A549 (cell line): ENCODE results near the gene SRC. TPM values are rescaled to one million over a fixed set of nuclear protein-coding genes. Genes with fewer than 3 reads are reported as not detected.

Experiments
- ATAC-seq, 2 experiments: fragments of 200-7000 bp in 1 of 2; fragments of >200 bp in 1 of 2; cut with Nextera tagmentation in 1 of 2; cut with Tn5 transposase in 1 of 2; 3 replicates each; pipeline versions ENCODE4 v1.8.0 to v1.9.1; 2018 to 2020; ENCODE audit warnings: mild to moderate bottlenecking in 1 of 2, moderate library complexity in 1 of 2
- CTCF ChIA-PET: fragments of 300-600 bp; sonication (Branson Sonifier 250); formaldehyde crosslinking; extraction: SDS; loops from one replicate; lab custom pipeline; 2021; ENCODE audit warnings: antibody characterized with exemption, inconsistent platforms; lab: Yijun Ruan, JAX
- POLR2A ChIA-PET: fragments of 350-600 bp; formaldehyde crosslinking; extraction: SDS; loops from one replicate; lab custom pipeline; 2021; ENCODE audit warnings: antibody characterized with exemption, inconsistent platforms; lab: Yijun Ruan, JAX
- DNase-seq, 2 experiments: peaks; one replicate each; pipeline versions ENCODE4 v3.0.0 to v3.0.0-alpha.2; 2011 to 2016; ENCODE audit warnings: low read depth in 1 of 2, low spot score in 1 of 2
- FAIRE-seq: peaks from 2 replicates; lab custom pipeline; 2011; peaks lifted over from hg19 to GRCh38; lab: Jason Lieb, UNC
- H3K27ac ChIP-seq, 2 experiments: fragments of >200 bp; sonication (Bioruptor Twin); formaldehyde crosslinking; 3 replicates each; pipeline ENCODE4 v1.5.1; 2016 to 2017
- H3K4me1 ChIP-seq: fragments of >200 bp; sonication (Bioruptor Twin); formaldehyde crosslinking; 3 replicates; pipeline ENCODE4 v1.6.1; 2016
- H3K4me2 ChIP-seq: fragments of >200 bp; sonication (Bioruptor Twin); formaldehyde crosslinking; 3 replicates; pipeline ENCODE4 v1.6.1; 2016
- H3K4me3 ChIP-seq: fragments of >200 bp; sonication (Bioruptor Twin); formaldehyde crosslinking; 3 replicates; pipeline ENCODE4 v1.5.1; 2016
- H3K9me3 ChIP-seq: fragments of >200 bp; sonication (Bioruptor Twin); formaldehyde crosslinking; 3 replicates; pipeline ENCODE4 v1.6.1; 2016
- CBX2 ChIP-seq: fragments of 200-600 bp; sonication (generic); IDR thresholded peaks from 2 replicates; pipeline ENCODE4 v1.6.1; 2016; ENCODE audit warnings: low read depth, mild to moderate bottlenecking, borderline replicate concordance
- EHF ChIP-seq: fragments of 250-450 bp; sonication (Bioruptor Pico); IDR thresholded peaks from 2 replicates; pipeline ENCODE4 v1.5.0; 2020; ENCODE audit warnings: mild to moderate bottlenecking
- HEYL ChIP-seq: fragments of 250-450 bp; sonication (Bioruptor Pico); IDR thresholded peaks from 2 replicates; pipeline ENCODE4 v1.8.0; 2021; ENCODE audit warnings: mild to moderate bottlenecking, moderate library complexity
- HOXB5 ChIP-seq: fragments of 250-450 bp; sonication (Bioruptor Pico); IDR thresholded peaks from 2 replicates; pipeline ENCODE4 v1.5.0; 2020; ENCODE audit warnings: mild to moderate bottlenecking, moderate library complexity
- JUNB ChIP-seq: fragments of >200 bp; sonication (Bioruptor Twin); formaldehyde crosslinking; IDR thresholded peaks from 2 replicates; pipeline ENCODE4 v1.6.1; 2016
- KDM1A ChIP-seq: fragments of 200-600 bp; sonication (generic); IDR thresholded peaks from 2 replicates; pipeline ENCODE4 v1.6.1; 2016; ENCODE audit warnings: low read depth, mild to moderate bottlenecking
- MAFK ChIP-seq: fragments of 450-650 bp; IDR thresholded peaks from 2 replicates; pipeline ENCODE4 v1.6.1; 2014; ENCODE audit not compliant: partially characterized antibody
- MYC ChIP-seq: IDR thresholded peaks from 2 replicates; pipeline ENCODE4 v1.6.1; 2012; ENCODE audit warnings: mild to moderate bottlenecking, inconsistent platforms, low read length, improper control_type of control experiment, borderline replicate concordance
- NPAS2 ChIP-seq: fragments of 250-450 bp; sonication (Bioruptor Pico); IDR thresholded peaks from 2 replicates; pipeline ENCODE4 v1.8.0; 2022; ENCODE audit warnings: mild to moderate bottlenecking, moderate library complexity, borderline replicate concordance
- POLR2AphosphoS2 ChIP-seq: conservative IDR thresholded peaks from 2 replicates; pipeline ENCODE4 v1.6.1; 2012; ENCODE audit warnings: low read length, improper control_type of control experiment, inconsistent platforms
- REST ChIP-seq: fragments of 200-600 bp; sonication (generic); IDR thresholded peaks from 2 replicates; pipeline ENCODE4 v1.6.1; 2016; ENCODE audit warnings: antibody characterized with exemption, mild to moderate bottlenecking, moderate library complexity
- ZSCAN20 ChIP-seq: fragments of 250-450 bp; sonication (Bioruptor Pico); IDR thresholded peaks from 2 replicates; pipeline ENCODE4 v1.8.0; 2022; ENCODE audit warnings: mild to moderate bottlenecking, moderate library complexity
- whole genome bisulfite sequencing: methylation state at CpG from one replicate; pipeline ENCODE4 v1.1.6; 2017; ENCODE audit errors: missing lambda C conversion rate; 5-methylcytosine and 5-hydroxymethylcytosine counted together
- polyA plus RNA-seq, 4 experiments: library from polyadenylated mRNA; depleted of rRNA in 3 of 4; stranded (reverse); fragments of >200 nt; fragmentation: RNase III in 1 of 4; extraction: RNeasy Plus Mini Kit Qiagen cat#74134 plus additional on column Dnase treatment in 1 of 4; gene quantifications; 2 replicates in 3 of 4; 3 replicates in 1 of 4; pipeline ENCODE4 v1.2.3, GENCODE V29; 2011 to 2017

Gene SRC
- polyA plus RNA-seq, 2 of the 4 experiments (the other 2 are of a cell fraction) = 139 to 154 TPM

- H3K4me3 ChIP-seq = no peak overlapping the region
- H3K4me1 ChIP-seq = no peaks in the 10 kb centered on the region
- peaks cover 20% of the 10 kb centered on the region for H3K9me3 ChIP-seq
- TF ChIP-seq ZSCAN20 (CRISPR knock-in tag) (no peak), JUNB (no peak), POLR2AphosphoS2 (no peak)
- DNase-seq = no peak
- 0% methylated on average over 3 of the region's 3 CpGs for WGBS
- ATAC-seq = no peak
- no peak for FAIRE-seq
- H3K27ac ChIP-seq = no peak overlapping the region
- ChIA-PET POLR2A (no interaction called here), CTCF (interaction anchor here (1.6 kb wide), 1 partner anchor 112 kb away, joined by 3 read pairs; no protein-coding TSS in a partner anchor)
- H3K4me2 ChIP-seq = no peak overlapping the region
Measured at GRCh38 chr20:37452236-37452635, 106.3 kb downstream of the SRC start.

DNA sequence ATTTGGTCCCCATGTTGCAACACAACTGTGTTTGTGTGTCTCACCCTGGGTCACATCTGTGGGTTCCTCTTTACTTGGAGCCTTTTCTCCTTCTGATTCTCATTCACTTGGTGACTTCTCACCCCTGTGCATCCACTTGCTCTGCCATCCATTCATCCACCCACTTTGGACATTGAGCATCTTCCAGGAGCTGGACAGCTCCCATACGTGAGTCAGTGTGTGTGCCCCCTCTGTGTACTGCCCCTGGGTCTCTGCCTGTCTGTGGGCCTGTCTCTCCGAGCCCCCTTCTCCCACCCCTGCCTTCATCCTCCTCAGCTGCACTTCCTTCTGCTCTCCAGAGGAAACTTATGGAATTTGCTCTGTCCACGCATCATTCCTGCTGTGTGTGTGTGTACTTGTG lies 107.3 kb downstream of the SRC start:
- Histone ChIP-seq H3K27ac (no peak overlapping the region), H3K9me3 (peaks cover 31% of the 10 kb centered on the region), H3K4me3 (no peak overlapping the region), H3K4me2 (no peak overlapping the region), H3K4me1 (no peaks in the 10 kb centered on the region)
- DNase-seq (no peak), ATAC-seq (no peak), FAIRE-seq (no peak)
- 13% methylated on average over 3 of the region's 3 CpGs for WGBS
- TF ChIP-seq MAFK (no peak), KDM1A (no peak), REST (peak; percentile 64; the same call in 1 of the 2 replicates)
- POLR2A ChIA-PET = no interaction called here
- CTCF ChIA-PET = no interaction called here

GRCh38 chr20:37453836-37454235 lies 107.9 kb downstream of the SRC start:
- H3K4me3 ChIP-seq = no peak overlapping the region
- DNase-seq = no peak
- H3K9me3 ChIP-seq = peaks cover 36% of the 10 kb centered on the region
- CTCF ChIA-PET = no interaction called here
- no peaks in the 10 kb centered on the region for H3K4me1 ChIP-seq
- no peak for ATAC-seq
- 30% methylated on average over 5 of the region's 5 CpGs for WGBS
- H3K27ac ChIP-seq = no peak overlapping the region
- POLR2A ChIA-PET = no interaction called here
- no peak for FAIRE-seq
- no peak overlapping the region for H3K4me2 ChIP-seq
- TF ChIP-seq POLR2AphosphoS2 = no peak
- no peak for TF ChIP-seq EHF (CRISPR knock-in tag)
- TF ChIP-seq NPAS2 (CRISPR knock-in tag) = no peak

DNA sequence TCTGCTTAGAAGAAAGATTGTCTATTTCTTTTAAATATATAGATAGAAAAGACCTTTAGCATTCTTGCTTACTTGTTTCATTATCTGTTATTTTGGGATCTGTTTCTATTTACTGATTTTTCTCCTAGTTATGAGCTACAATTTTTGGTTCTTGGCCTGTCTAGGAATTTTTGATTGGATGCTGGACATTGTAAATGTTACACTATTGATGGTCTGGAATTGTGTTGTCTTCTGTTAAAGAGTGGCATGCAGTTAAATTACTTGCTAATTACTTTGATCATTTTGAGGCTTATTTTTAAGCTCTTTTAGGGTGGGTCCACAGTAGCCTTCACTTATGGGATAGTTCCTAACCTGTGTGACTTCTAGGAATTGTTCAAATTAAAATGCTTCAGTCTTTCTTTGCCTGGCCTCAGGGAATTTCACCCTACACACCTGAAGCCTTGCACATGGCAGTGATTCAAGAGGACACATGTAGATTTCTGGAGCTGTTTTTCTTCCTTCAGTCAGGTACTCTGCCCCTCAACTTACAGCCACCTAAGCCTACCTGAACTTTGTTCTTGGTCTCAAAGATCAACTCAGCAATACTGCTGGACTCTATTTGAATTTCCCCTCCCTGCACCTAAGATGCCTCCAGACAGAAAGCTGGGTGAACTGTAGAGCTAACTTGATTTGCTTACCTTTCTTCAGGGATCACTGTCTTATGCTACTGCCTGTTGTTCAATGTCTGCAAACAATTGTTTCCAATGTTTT lies 108.9 kb downstream of the SRC start:
- ChIA-PET CTCF (interaction anchor here (0.6 to 1.2 kb wide), 3 partner anchors 39 to 310 kb away, joined by 3 to 4 read pairs (median 3); no protein-coding TSS in a partner anchor), POLR2A (no interaction called here)
- Histone ChIP-seq H3K4me3 (no peak overlapping the region), H3K4me2 (no peak overlapping the region), H3K27ac (no peak overlapping the region), H3K9me3 (peaks cover 45% of the 10 kb centered on the region), H3K4me1 (no peaks in the 10 kb centered on the region)
- ATAC-seq = no peak
- no peak for FAIRE-seq
- TF ChIP-seq ZSCAN20 (CRISPR knock-in tag) (no peak), HEYL (no peak), NPAS2 (CRISPR knock-in tag) (no peak), HOXB5 (CRISPR knock-in tag) (no peak), MYC (no peak), CBX2 (no peak), EHF (CRISPR knock-in tag) (no peak)
- DNase-seq = no peak

Other genes starting within 250 kb of the SRC start
- gene RPN2, start 166.8 kb upstream of the SRC start, polyA plus RNA-seq (2011; rRNA removed) = 391 and 485 TPM in 2 replicates
- gene RPN2, start 166.8 kb upstream of the SRC start, polyA plus RNA-seq (2017; fragmentation: RNase III; extraction: RNeasy Plus Mini Kit Qiagen cat#74134 plus additional on column Dnase treatment) = 282 to 292 TPM (median 288 TPM) in 3 replicates
- gene MROH8, start 166.6 kb upstream of the SRC start, polyA plus RNA-seq (2011; rRNA removed) = 3.3 and 3.9 TPM in 2 replicates
- 1.3 to 1.8 TPM (median 1.4 TPM) in 3 replicates for gene MROH8, start 166.6 kb upstream of the SRC start, polyA plus RNA-seq (2017; fragmentation: RNase III; extraction: RNeasy Plus Mini Kit Qiagen cat#74134 plus additional on column Dnase treatment)
- not detected in 2 replicates for gene GHRH, start 84.3 kb upstream of the SRC start, polyA plus RNA-seq (2011; rRNA removed)
- not detected in 3 replicates for gene GHRH, start 84.3 kb upstream of the SRC start, polyA plus RNA-seq (2017; fragmentation: RNase III; extraction: RNeasy Plus Mini Kit Qiagen cat#74134 plus additional on column Dnase treatment)
- 104 and 131 TPM in 2 replicates for gene MANBAL, start 56.5 kb upstream of the SRC start, polyA plus RNA-seq (2011; rRNA removed)
- 95.3 to 102 TPM (median 95.9 TPM) in 3 replicates for gene MANBAL, start 56.5 kb upstream of the SRC start, polyA plus RNA-seq (2017; fragmentation: RNase III; extraction: RNeasy Plus Mini Kit Qiagen cat#74134 plus additional on column Dnase treatment)
- gene NNAT, start 175.1 kb downstream of the SRC start, polyA plus RNA-seq (2011; rRNA removed) = not detected in 2 replicates
- not detected in 3 replicates for gene NNAT, start 175.1 kb downstream of the SRC start, polyA plus RNA-seq (2017; fragmentation: RNase III; extraction: RNeasy Plus Mini Kit Qiagen cat#74134 plus additional on column Dnase treatment)
- 48.3 and 49.0 TPM in 2 replicates for gene BLCAP, start 181.7 kb downstream of the SRC start, polyA plus RNA-seq (2011; rRNA removed)
- gene BLCAP, start 181.7 kb downstream of the SRC start, polyA plus RNA-seq (2017; fragmentation: RNase III; extraction: RNeasy Plus Mini Kit Qiagen cat#74134 plus additional on column Dnase treatment) = 30.3 to 31.5 TPM (median 30.7 TPM) in 3 replicates